IPS-18a (cell line): Measurements from ENCODE around the gene ZDHHC14.

Experiments
- H3K27ac ChIP-seq: one replicate; pipeline ENCODE4 v1.5.1; 2013; ENCODE audit warnings: low read length
- H3K27me3 ChIP-seq: one replicate; pipeline ENCODE4 v1.6.1; 2013; ENCODE audit warnings: mild to moderate bottlenecking, low read length; ENCODE audit not compliant: control insufficient read depth, insufficient read depth
- H3K36me3 ChIP-seq: one replicate; pipeline ENCODE4 v1.6.1; 2013; ENCODE audit warnings: low read depth, low read length; ENCODE audit not compliant: control insufficient read depth
- H3K4me1 ChIP-seq: one replicate; pipeline ENCODE4 v1.6.1; 2013; ENCODE audit warnings: low read depth, low read length; ENCODE audit not compliant: control insufficient read depth
- H3K4me3 ChIP-seq: one replicate; pipeline ENCODE4 v1.5.1; 2013; ENCODE audit warnings: low read length
- H3K9ac ChIP-seq: one replicate; pipeline ENCODE4 v1.6.1; 2013; ENCODE audit warnings: mild to moderate bottlenecking, low read length, moderate library complexity
- H3K9me3 ChIP-seq: one replicate; pipeline ENCODE4 v1.6.1; 2013; ENCODE audit warnings: low read depth, low read length; ENCODE audit not compliant: control insufficient read depth

The ZDHHC14 gene

DNA sequence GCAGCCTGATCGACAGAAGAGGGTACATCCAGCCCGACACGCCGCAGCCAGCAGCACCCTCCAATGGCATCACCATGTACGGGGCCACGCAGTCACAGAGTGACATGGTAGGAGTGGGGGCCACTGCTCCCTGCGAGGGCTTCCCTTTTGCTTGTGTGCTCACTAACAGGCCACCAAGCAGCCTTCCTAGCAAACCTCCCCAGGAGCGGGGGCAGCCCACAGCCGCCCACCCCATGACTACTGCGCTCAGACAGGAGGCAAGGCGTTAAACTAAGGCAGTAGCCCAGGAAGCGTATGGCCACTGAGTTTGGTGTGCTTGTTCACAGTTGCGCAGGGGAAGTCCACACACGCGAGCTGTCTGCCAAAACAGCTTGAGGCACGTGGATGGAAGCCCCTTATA lies 272.5 kb downstream of the ZDHHC14 start:
- peaks cover 3% of the 10 kb centered on the region for H3K4me1 ChIP-seq
- H3K36me3 ChIP-seq = no peaks in the 10 kb centered on the region
- no peaks in the 10 kb centered on the region for H3K27me3 ChIP-seq
- no peak overlapping the region for H3K27ac ChIP-seq
- H3K4me3 ChIP-seq = no peak overlapping the region
- no peaks in the 10 kb centered on the region for H3K9me3 ChIP-seq
- H3K9ac ChIP-seq = no peak overlapping the region

DNA sequence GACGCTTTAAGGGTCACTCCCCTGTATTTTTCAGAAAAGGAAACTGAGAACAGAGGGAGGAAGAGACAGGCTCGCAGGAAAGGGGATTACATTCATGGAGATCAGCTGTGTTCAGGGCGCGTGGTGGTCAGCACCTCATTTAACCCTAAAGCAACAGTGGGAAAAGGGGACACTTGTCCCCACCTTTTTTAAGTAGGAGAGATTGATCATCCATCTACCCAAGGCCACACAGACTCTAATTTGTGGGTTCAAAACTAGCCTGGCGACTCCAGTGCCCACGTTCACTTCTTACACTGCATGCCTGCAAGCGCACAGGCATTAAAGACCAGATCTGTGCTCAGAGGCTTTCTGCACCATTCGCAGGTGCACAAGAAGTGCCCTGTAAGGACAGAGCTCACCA lies 274.1 kb downstream of the ZDHHC14 start:
- Histone ChIP-seq H3K36me3 (no peaks in the 10 kb centered on the region), H3K4me3 (no peak overlapping the region), H3K4me1 (no peaks in the 10 kb centered on the region), H3K27me3 (no peaks in the 10 kb centered on the region), H3K9me3 (no peaks in the 10 kb centered on the region), H3K27ac (no peak overlapping the region), H3K9ac (no peak overlapping the region)

DNA sequence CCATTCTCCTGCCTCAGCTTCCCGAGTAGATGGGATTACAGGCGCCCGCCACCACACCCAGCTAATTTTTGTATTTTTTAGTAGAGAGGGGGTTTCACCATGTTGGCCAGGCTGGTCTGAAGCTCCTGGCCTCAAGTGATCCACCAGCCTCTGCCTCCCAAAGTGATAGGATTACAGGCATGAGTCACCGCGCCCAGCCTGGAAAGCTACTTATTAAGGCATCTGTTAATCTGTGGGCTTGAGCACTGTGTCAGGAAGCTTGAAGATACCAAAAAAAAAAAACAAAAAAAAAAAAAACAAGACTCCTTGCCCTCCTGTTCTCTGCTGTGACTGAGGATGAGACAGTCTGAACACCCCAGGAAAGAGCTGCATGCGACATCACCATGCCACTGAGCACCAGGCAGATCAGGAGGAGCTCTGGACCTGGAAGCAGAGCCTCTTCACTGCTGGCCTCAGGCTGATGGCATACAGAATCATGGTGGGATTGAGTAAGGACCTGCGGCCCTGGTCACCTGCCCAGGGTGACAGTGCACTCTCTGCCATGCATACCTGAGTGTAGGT lies 275.5 kb downstream of the ZDHHC14 start:
- H3K9me3 ChIP-seq = no peaks in the 10 kb centered on the region
- no peaks in the 10 kb centered on the region for H3K36me3 ChIP-seq
- H3K4me3 ChIP-seq = no peak overlapping the region
- no peak overlapping the region for H3K27ac ChIP-seq
- H3K27me3 ChIP-seq = no peaks in the 10 kb centered on the region
- H3K4me1 ChIP-seq = no peaks in the 10 kb centered on the region
- no peak overlapping the region for H3K9ac ChIP-seq

- H3K36me3 ChIP-seq = no peaks in the 10 kb centered on the region
- no peak overlapping the region for H3K9ac ChIP-seq
- H3K27ac ChIP-seq = no peak overlapping the region
- no peaks in the 10 kb centered on the region for H3K4me1 ChIP-seq
- H3K4me3 ChIP-seq = no peak overlapping the region
- no peaks in the 10 kb centered on the region for H3K27me3 ChIP-seq
- no peaks in the 10 kb centered on the region for H3K9me3 ChIP-seq
These were observed 276.8 kb downstream of the ZDHHC14 start for GRCh38 chr6:157657754-157658153.

- Histone ChIP-seq H3K36me3 (no peaks in the 10 kb centered on the region), H3K9me3 (no peaks in the 10 kb centered on the region), H3K27me3 (no peaks in the 10 kb centered on the region), H3K27ac (no peak overlapping the region), H3K4me3 (no peak overlapping the region), H3K4me1 (no peaks in the 10 kb centered on the region), H3K9ac (no peak overlapping the region)
These were observed 277.3 kb downstream of the ZDHHC14 start for GRCh38 chr6:157658301-157658700.

DNA sequence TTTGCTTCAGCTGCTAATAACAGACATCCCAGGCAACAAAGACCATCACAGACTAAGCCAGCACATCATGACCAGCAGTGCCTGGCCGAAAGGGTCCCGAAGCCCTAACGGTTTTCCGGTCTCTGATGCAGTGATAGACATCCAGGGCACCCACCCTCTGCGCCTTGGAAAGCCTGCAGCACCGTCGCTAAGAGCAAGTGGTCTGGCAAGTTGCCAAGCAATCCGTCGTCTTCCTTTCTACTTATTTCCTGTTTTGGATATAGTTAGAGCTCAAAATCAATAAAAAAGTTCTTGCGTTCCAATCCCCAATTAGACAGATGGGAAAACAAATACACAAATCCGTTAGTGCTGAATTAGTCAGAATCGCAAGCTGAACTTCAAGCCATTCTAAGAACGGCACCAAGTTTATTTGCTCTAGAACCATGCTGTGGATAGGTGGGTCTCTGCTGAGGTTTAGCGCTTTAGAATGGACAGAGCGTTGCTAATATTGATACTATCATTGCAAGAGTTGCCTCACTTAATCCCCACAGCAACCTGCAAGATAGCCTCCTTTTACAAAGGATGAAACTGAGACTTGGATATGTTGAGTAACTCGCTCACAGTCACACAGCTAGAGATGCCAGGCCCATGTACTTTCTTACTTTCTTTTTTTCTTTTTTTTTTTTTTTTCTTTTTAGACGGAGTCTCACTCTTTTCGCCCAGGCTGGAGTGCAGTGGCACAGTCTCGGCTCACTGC lies 278.7 kb downstream of the ZDHHC14 start:
- Histone ChIP-seq H3K9ac (no peak overlapping the region), H3K9me3 (no peaks in the 10 kb centered on the region), H3K36me3 (no peaks in the 10 kb centered on the region), H3K4me3 (no peak overlapping the region), H3K27ac (no peak overlapping the region), H3K4me1 (no peaks in the 10 kb centered on the region), H3K27me3 (no peaks in the 10 kb centered on the region)

- Histone ChIP-seq H3K36me3 (no peaks in the 10 kb centered on the region), H3K9ac (no peak overlapping the region), H3K9me3 (no peaks in the 10 kb centered on the region), H3K27ac (no peak overlapping the region), H3K4me1 (no peaks in the 10 kb centered on the region), H3K4me3 (no peak overlapping the region), H3K27me3 (no peaks in the 10 kb centered on the region)
These were observed 279.4 kb downstream of the ZDHHC14 start for GRCh38 chr6:157660414-157660813.

GRCh38 chr6:157661652-157662051 lies 280.7 kb downstream of the ZDHHC14 start:
- no peak overlapping the region for H3K27ac ChIP-seq
- H3K9me3 ChIP-seq = no peaks in the 10 kb centered on the region
- H3K27me3 ChIP-seq = no peaks in the 10 kb centered on the region
- no peaks in the 10 kb centered on the region for H3K36me3 ChIP-seq
- no peak overlapping the region for H3K9ac ChIP-seq
- no peaks in the 10 kb centered on the region for H3K4me1 ChIP-seq
- H3K4me3 ChIP-seq = no peak overlapping the region

DNA sequence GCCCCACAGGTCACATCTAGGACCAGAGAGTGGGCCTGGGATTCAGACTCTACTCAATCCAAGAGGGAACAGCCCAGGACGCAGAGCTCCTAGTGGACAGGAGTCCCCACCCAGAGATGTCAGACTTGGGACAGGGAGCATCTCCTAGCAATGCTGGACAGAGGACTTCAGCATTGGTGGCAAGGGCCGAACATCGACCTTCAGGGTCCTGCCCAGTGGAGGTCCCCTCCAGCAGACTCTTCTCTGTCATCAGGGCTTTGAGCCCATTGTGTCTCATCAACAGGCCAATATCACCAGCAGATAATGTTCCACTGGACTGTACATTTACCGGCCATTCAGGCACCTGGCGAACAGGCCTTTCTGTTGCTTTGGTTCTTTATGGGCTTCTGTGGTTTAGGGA lies 282.3 kb downstream of the ZDHHC14 start:
- Histone ChIP-seq H3K9ac (no peak overlapping the region), H3K36me3 (no peaks in the 10 kb centered on the region), H3K27me3 (no peaks in the 10 kb centered on the region), H3K4me3 (no peak overlapping the region), H3K27ac (no peak overlapping the region), H3K9me3 (no peaks in the 10 kb centered on the region), H3K4me1 (peaks cover 5% of the 10 kb centered on the region)

- Histone ChIP-seq H3K9me3 (no peaks in the 10 kb centered on the region), H3K36me3 (no peaks in the 10 kb centered on the region)
These were observed 284.2 kb downstream of the ZDHHC14 start for GRCh38 chr6:157665180-157665579.

DNA sequence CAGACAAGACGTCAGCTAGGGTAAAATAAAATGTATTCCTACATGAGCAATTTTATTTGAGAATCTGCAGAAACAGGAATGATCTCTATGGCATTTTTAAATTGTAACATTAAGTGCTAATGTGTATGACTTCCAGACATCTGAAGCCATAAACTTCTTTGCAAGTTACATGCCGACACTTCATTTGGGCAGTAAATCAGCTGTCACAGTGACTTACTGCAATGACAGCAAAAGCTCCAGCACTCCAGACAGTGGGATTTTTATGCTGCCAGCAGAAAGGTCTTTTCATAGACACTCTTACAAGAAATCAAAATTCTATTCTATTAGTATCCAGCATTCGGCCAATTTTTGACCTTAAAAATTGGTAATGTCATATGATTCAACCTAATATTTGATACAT lies 285.7 kb downstream of the ZDHHC14 start:
- no peaks in the 10 kb centered on the region for H3K36me3 ChIP-seq
- H3K27me3 ChIP-seq = no peaks in the 10 kb centered on the region
- H3K4me1 ChIP-seq = peaks cover 19% of the 10 kb centered on the region
- no peak overlapping the region for H3K9ac ChIP-seq
- no peak overlapping the region for H3K4me3 ChIP-seq
- no peak overlapping the region for H3K27ac ChIP-seq
- H3K9me3 ChIP-seq = no peaks in the 10 kb centered on the region

More at GRCh38 chr6:157665180-157665579, 284.2 kb downstream of the ZDHHC14 start:
- H3K4me3 ChIP-seq = no peak overlapping the region
- peaks cover 16% of the 10 kb centered on the region for H3K4me1 ChIP-seq
- no peaks in the 10 kb centered on the region for H3K27me3 ChIP-seq
- H3K27ac ChIP-seq = no peak overlapping the region
- no peak overlapping the region for H3K9ac ChIP-seq
